GM12878 (cell line): Measurements from ENCODE around the gene FAM47E. TPM values are rescaled to one million over a fixed set of nuclear protein-coding genes. Genes with fewer than 3 reads are reported as not detected.

Experiments
- ATAC-seq: fragments of 200-7000 bp; cut with Tn5 transposase; 3 replicates; pipeline ENCODE4 v1.9.1; 2020; ENCODE audit warnings: mild to moderate bottlenecking, moderate library complexity
- BruUV-seq: library from RNA; stranded (reverse); fragments of 400-500 nt; replicated peaks from 2 replicates; lab custom pipeline; 2021; lab: Mats Ljungman, UMichigan
- CTCF ChIA-PET: fragments of 300-600 bp; sonication (Branson Sonifier 250); formaldehyde crosslinking; extraction: SDS; loops from one replicate; lab custom pipeline; 2021; ENCODE audit warnings: inconsistent platforms; lab: Yijun Ruan, JAX
- POLR2A ChIA-PET: fragments of 350-600 bp; formaldehyde crosslinking; extraction: SDS; loops from one replicate; lab custom pipeline; 2021; ENCODE audit warnings: inconsistent platforms; lab: Charles Lee
- RAD21 ChIA-PET: fragments of 300-600 bp; sonication (Branson Sonifier 250); formaldehyde crosslinking; loops from one replicate; lab custom pipeline; 2023; ENCODE audit warnings: antibody characterized with exemption; ENCODE audit not compliant: unreplicated experiment; lab: Charles Lee
- SMC1A ChIA-PET: fragments of 300-600 bp; sonication (Branson Sonifier 250); formaldehyde crosslinking; loops from one replicate; lab custom pipeline; 2023; ENCODE audit not compliant: unreplicated experiment, uncharacterized antibody; lab: Charles Lee
- DNase-seq: peaks from one replicate; pipeline ENCODE4 v3.0.0-alpha.2; 2011; ENCODE audit warnings: low read depth, low spot score
- FAIRE-seq: peaks from 3 replicates; lab custom pipeline; 2011; peaks lifted over from hg19 to GRCh38; lab: Jason Lieb, UNC
- H2AFZ ChIP-seq: 2 replicates; pipeline ENCODE4 v1.6.0; 2011; ENCODE audit warnings: low read depth, low read length, control low read depth; ENCODE audit not compliant: control insufficient read depth
- H3K27ac ChIP-seq: 2 replicates; pipeline ENCODE4 v1.5.1; 2011; ENCODE audit warnings: control low read depth; ENCODE audit not compliant: control insufficient read depth, insufficient read depth
- H3K27me3 ChIP-seq, 2 experiments: replicated peaks in 1 of 2; 2 replicates each; pipeline versions ENCODE4 v1.6.0 to v1.6.1; 2011; ENCODE audit warnings: low read length in 1 of 2; ENCODE audit not compliant: control insufficient read depth in 2 of 2, insufficient read depth in 2 of 2
- H3K36me3 ChIP-seq, 2 experiments: 2 replicates each; pipeline ENCODE4 v1.5.1; 2011; ENCODE audit warnings: low read length in 1 of 2; ENCODE audit not compliant: control insufficient read depth in 2 of 2, insufficient read depth in 2 of 2
- H3K4me1 ChIP-seq: 2 replicates; pipeline ENCODE4 v1.6.1; 2011; ENCODE audit warnings: mild to moderate bottlenecking, low read length, moderate library complexity, mixed read lengths; ENCODE audit not compliant: control insufficient read depth, insufficient read depth
- H3K4me2 ChIP-seq: 2 replicates; pipeline ENCODE4 v1.6.0; 2011; ENCODE audit warnings: control low read depth; ENCODE audit not compliant: control insufficient read depth, insufficient read depth
- H3K4me3 ChIP-seq: fragments of 200-600 bp; sonication (generic); 2 replicates; pipeline ENCODE4 v1.5.1; 2016
- H3K79me2 ChIP-seq: 2 replicates; pipeline ENCODE4 v1.6.0; 2011; ENCODE audit warnings: low read length; ENCODE audit not compliant: control insufficient read depth, insufficient read depth
- H3K9ac ChIP-seq: 2 replicates; pipeline ENCODE4 v1.8.0; 2011; ENCODE audit warnings: low read length, control low read depth, mixed read lengths; ENCODE audit not compliant: control insufficient read depth, insufficient read depth
- H3K9me3 ChIP-seq: replicated peaks from 3 replicates; pipeline ENCODE4 v1.5.1; 2011; ENCODE audit warnings: mild to moderate bottlenecking, low read length; ENCODE audit not compliant: control insufficient read depth, insufficient read depth
- H4K20me1 ChIP-seq: 2 replicates; pipeline ENCODE4 v1.6.0; 2011; ENCODE audit not compliant: control insufficient read depth, insufficient read depth
- BACH1 ChIP-seq: fragments of 450-650 bp; IDR thresholded peaks from 2 replicates; pipeline ENCODE4 v1.6.1; 2017; ENCODE audit warnings: mild to moderate bottlenecking, borderline replicate concordance
- CTCF ChIP-seq, 3 experiments: IDR thresholded peaks in 2 of 3; conservative IDR thresholded peaks in 1 of 3; 2 replicates each; pipeline ENCODE4 v1.5.1; 2011; ENCODE audit warnings: low read depth in 3 of 3, low read length in 3 of 3, mild to moderate bottlenecking in 3 of 3, control low read depth in 2 of 3, moderate library complexity in 2 of 3, inconsistent platforms in 1 of 3, mixed read lengths in 1 of 3; ENCODE audit not compliant: control insufficient read depth in 2 of 3, insufficient read depth in 1 of 3; ENCODE audit errors: extremely low read depth in 1 of 3
- GATAD2B ChIP-seq: fragments of 450-650 bp; conservative IDR thresholded peaks from 2 replicates; pipeline ENCODE4 v1.6.1; 2017; ENCODE audit warnings: low read depth, mild to moderate bottlenecking, moderate library complexity
- HDAC6 ChIP-seq: fragments of 200-600 bp; sonication (generic); IDR thresholded peaks from one replicate; pipeline ENCODE4 v1.8.0; 2017; ENCODE audit warnings: antibody characterized with exemption; ENCODE audit not compliant: unreplicated experiment
- LARP7 ChIP-seq: fragments of 450-650 bp; IDR thresholded peaks from 2 replicates; pipeline ENCODE4 v1.6.1; 2017; ENCODE audit warnings: mild to moderate bottlenecking
- MXI1 ChIP-seq: fragments of 150-350 bp; IDR thresholded peaks from 2 replicates; pipeline ENCODE4 v1.6.1; 2011; ENCODE audit warnings: low read depth, mild to moderate bottlenecking, inconsistent platforms, low read length, improper control_type of control experiment
- NFYB ChIP-seq: IDR thresholded peaks from 2 replicates; pipeline ENCODE4 v1.6.1; 2011; ENCODE audit warnings: low read depth, mild to moderate bottlenecking, low read length, improper control_type of control experiment, moderate library complexity; ENCODE audit not compliant: insufficient read depth
- NRF1 ChIP-seq: conservative IDR thresholded peaks from 2 replicates; pipeline ENCODE4 v1.6.1; 2011; ENCODE audit warnings: mild to moderate bottlenecking, low read depth, low read length, improper control_type of control experiment
- ZBTB4 ChIP-seq: fragments of 450-650 bp; formaldehyde crosslinking; IDR thresholded peaks from 2 replicates; pipeline ENCODE4 v1.4.0; 2022; ENCODE audit warnings: mild to moderate bottlenecking, moderate library complexity
- WGBS: methylation state at CpG from one replicate; pipeline ENCODE4 v1.1.6; 2016; ENCODE audit warnings: low lambda C conversion rate; ENCODE audit not compliant: insufficient replicate concordance, insufficient coverage; ENCODE audit errors: missing lambda C conversion rate; 5-methylcytosine and 5-hydroxymethylcytosine counted together
- in situ Hi-C: fragments of 300-500 bp; cut with MboI; formaldehyde crosslinking; loops from 9 replicates; pipeline ENCODE4 v1.14.3; 2018; ENCODE audit warnings: mixed read lengths
- intact Hi-C: fragments of 100-400 bp; cut with micrococcal nuclease; formaldehyde crosslinking; loops from one replicate; pipeline ENCODE4 v1.14.2; 2022; ENCODE audit not compliant: unreplicated experiment
- polyA plus RNA-seq, 11 experiments: library from polyadenylated mRNA; depleted of rRNA in 4 of 11; unstranded in 6 of 11; stranded (reverse) in 5 of 11; fragments of >200 nt; fragmentation: Nextera tagmentation in 4 of 11; fragmentation: Illumina TruSeq in 1 of 11; extraction: Ambion mirVana in 4 of 11; extraction: Trizol in 1 of 11; gene quantifications; 1 replicate in 1 of 11; 2 replicates in 10 of 11; pipeline versions ENCODE4 v1.2.1 to v1.2.3, GENCODE V29; 2011 to 2016; ENCODE audit warnings: inconsistent platforms in 2 of 11, missing spikeins in 2 of 11, low read depth in 1 of 11
- total RNA-seq, 4 experiments: library from RNA; depleted of rRNA in 3 of 4; stranded (reverse); fragments of >200 nt in 3 of 4; fragmentation: Illumina TruSeq in 1 of 4; extraction: Trizol in 1 of 4; gene quantifications; 2 replicates each; pipeline versions ENCODE4 v1.2.1 to v1.2.3, GENCODE V29; 2013 to 2021

Gene FAM47E
- total and polyA plus RNA-seq, 10 of the 15 experiments (the other 5 are each of a cell fraction or from before 2014, with no cell fraction given), result 0.03 TPM; not detected in 9

- BruUV-seq, result no TSS peak
- Histone ChIP-seq H3K36me3 (no peaks in the 10 kb centered on the region), H3K4me2 (no peak overlapping the region), H3K9ac (no peak overlapping the region), H4K20me1 (no peaks in the 10 kb centered on the region), H3K27ac (no peak overlapping the region), H2AFZ (no peak overlapping the region), H3K4me3 (no peak overlapping the region), H3K4me1 (no peaks in the 10 kb centered on the region), H3K27me3 (no peaks in the 10 kb centered on the region), H3K79me2 (no peaks in the 10 kb centered on the region), H3K9me3 (no peaks in the 10 kb centered on the region; the same call in 1 of the 3 replicates)
- in situ Hi-C loops, result no loop called here
- intact Hi-C loops, result no loop called here
- TF ChIP-seq CTCF (IDR thresholded peaks at IDR 0.05 in 2 of 3, conservative IDR thresholded peaks at IDR 0.05 in 1 of 3; ENCODE audit: control insufficient read depth in 2 of 3, extremely low read depth in 1 of 3, insufficient read depth in 1 of 3, low read depth in 3 of 3, low read length in 3 of 3) (no peak), MXI1 (no peak), ZBTB4 (no peak), BACH1 (no peak), NFYB (no peak), GATAD2B (no peak), NRF1 (no peak), LARP7 (no peak), HDAC6 (no peak)
- ChIA-PET CTCF (no interaction called here), POLR2A (no interaction called here), SMC1A (no interaction called here), RAD21 (no interaction called here)
- 27% methylated on average over 1 of the region's 1 CpG for WGBS
- DNase-seq (no peak), FAIRE-seq (no peak), ATAC-seq (no peak)
These were observed 64.6 kb downstream of the FAM47E start for GRCh38 chr4:76316131-76316530.
